Ascending aorta (tissue), 2 donors: ENCODE results near the gene EIF3A. TPM values are rescaled to one million over a fixed set of nuclear protein-coding genes. Genes with fewer than 3 reads are reported as not detected.
"Not testable (repeated sequence)": the region's sequence is repeated elsewhere in the genome, so short reads cannot be mapped to it uniquely, and the experiment has no call there.

Experiments
- DNase-seq, 2 donors: peaks; one replicate each; pipeline ENCODE4 v3.0.0-alpha.2; 2019; ENCODE audit warnings: low spot score in 2 of 2
- H3K27ac ChIP-seq, 2 donors: fragments of 200-600 bp; sonication (generic); one replicate each; pipeline ENCODE4 v1.5.1; 2016 to 2017; ENCODE audit warnings: mild to moderate bottlenecking in 1 of 2
- H3K27me3 ChIP-seq: fragments of 200-600 bp; sonication (generic); one replicate; pipeline ENCODE4 v1.5.1; 2017
- H3K36me3 ChIP-seq, 2 donors: fragments of 200-600 bp; sonication (generic); one replicate each; pipeline ENCODE4 v1.5.1; 2016
- H3K4me1 ChIP-seq, 2 donors: fragments of 200-600 bp; sonication (generic); one replicate each; pipeline ENCODE4 v1.5.1; 2016 to 2017; ENCODE audit warnings: mild to moderate bottlenecking in 1 of 2
- H3K4me3 ChIP-seq, 2 donors: fragments of 200-600 bp; sonication (generic); one replicate each; pipeline ENCODE4 v1.5.1; 2016 to 2017; ENCODE audit warnings: mild to moderate bottlenecking in 1 of 2
- H3K9me3 ChIP-seq, 2 donors: fragments of 200-600 bp; sonication (generic); one replicate each; pipeline ENCODE4 v1.5.1; 2016
- CTCF ChIP-seq, 3 experiments: fragments of 200-600 bp in 2 of 3; fragments of 450-650 bp in 1 of 3; sonication (generic) in 2 of 3; IDR thresholded peaks; one replicate each; pipeline ENCODE4 v1.5.1; 2016 to 2019; ENCODE audit warnings: antibody characterized with exemption in 3 of 3, mild to moderate bottlenecking in 1 of 3, moderate library complexity in 1 of 3
- intact Hi-C: fragments of 100-400 bp; cut with DNase I; formaldehyde crosslinking; loops from one replicate; pipeline ENCODE4 v1.15.1; 2023
- total RNA-seq: library from RNA; depleted of rRNA; stranded (reverse); fragments of >200 nt; gene quantifications from one replicate; pipeline ENCODE4 v1.1.0, GENCODE V29; 2016

Gene EIF3A
- total RNA-seq, 1 donor from 2014 or later = 59.4 TPM

- Histone ChIP-seq H3K4me1 (no peaks in the 10 kb centered on the region), H3K36me3 (peaks cover 8 to 12% of the 10 kb centered on the region in 2 donors), H3K27ac (peak within 1 kb of the TSS; percentile 43 to 76), H3K4me3 (peak within 1 kb of the TSS; percentile 98 to 100), H3K27me3 (no peaks in the 10 kb centered on the region), H3K9me3 (no peaks in the 10 kb centered on the region)
- TF ChIP-seq CTCF (IDR thresholded peaks at IDR 0.05) = no peak
- peak; percentile 13 to 87 for DNase-seq
- intact Hi-C loops = loop anchor here (1.0 to 5.0 kb wide), 4 partner anchors 24 to 493 kb away; partner anchors contain the start of genes CACUL1, EIF3A, SFXN4 and TIAL1
These were observed 23.5 kb upstream of the EIF3A start, which contains the start of gene DENND10 for GRCh38 chr10:119103903-119104653. Gene DENND10 (plus strand): TSS chr10:119104113. CDS start chr10:119104143, 30 bp downstream.

GRCh38 chr10:119103241-119103902, 22.8 kb upstream of the EIF3A start:
- H3K27me3 ChIP-seq = no peaks in the 10 kb centered on the region
- intact Hi-C loops = loop anchor here (2.0 to 5.0 kb wide), 2 partner anchors 61 to 494 kb away; partner anchors contain the start of genes SFXN4 and TIAL1
- peak overlapping the region; percentile 43 to 76 for H3K27ac ChIP-seq
- TF ChIP-seq CTCF (IDR thresholded peaks at IDR 0.05) = no peak
- peak overlapping the region; percentile 98 to 100 for H3K4me3 ChIP-seq
- DNase-seq = no peak
- peaks cover 3 to 7% of the 10 kb centered on the region in 2 donors for H3K36me3 ChIP-seq
- no peaks in the 10 kb centered on the region for H3K4me1 ChIP-seq
- H3K9me3 ChIP-seq = no peaks in the 10 kb centered on the region

- Histone ChIP-seq H3K27me3 (no peaks in the 10 kb centered on the region), H3K27ac (no peak overlapping the region), H3K4me1 (no peaks in the 10 kb centered on the region), H3K36me3 (no peaks in the 10 kb centered on the region), H3K4me3 (no peak overlapping the region), H3K9me3 (no peaks in the 10 kb centered on the region)
- no peak for TF ChIP-seq CTCF (IDR thresholded peaks at IDR 0.05)
- DNase-seq = no peak
- intact Hi-C loops = loop anchor here (2.0 to 5.0 kb wide), 2 partner anchors 63 to 496 kb away; partner anchors contain the start of genes SFXN4 and TIAL1
These were observed 20.9 kb upstream of the EIF3A start for GRCh38 chr10:119101366-119102098.

- intact Hi-C loops = loop anchor here (5.0 kb wide), 1 partner anchor 497 kb away; the partner anchor contains the start of gene TIAL1
- H3K36me3 ChIP-seq = no peaks in the 10 kb centered on the region
- no peak for DNase-seq
- H3K4me3 ChIP-seq = no peak overlapping the region
- H3K27ac ChIP-seq = no peak overlapping the region
- no peaks in the 10 kb centered on the region for H3K9me3 ChIP-seq
- TF ChIP-seq CTCF (IDR thresholded peaks at IDR 0.05) = no peak
- no peaks in the 10 kb centered on the region for H3K27me3 ChIP-seq
- H3K4me1 ChIP-seq = no peaks in the 10 kb centered on the region
These were observed 20.0 kb upstream of the EIF3A start for GRCh38 chr10:119100434-119101238.

- TF ChIP-seq CTCF (IDR thresholded peaks at IDR 0.05) = no peak
- no peak overlapping the region for H3K4me3 ChIP-seq
- H3K4me1 ChIP-seq = no peaks in the 10 kb centered on the region
- H3K27me3 ChIP-seq = no peaks in the 10 kb centered on the region
- H3K9me3 ChIP-seq = no peaks in the 10 kb centered on the region
- no peak overlapping the region for H3K27ac ChIP-seq
- intact Hi-C loops = no loop called here
- no peaks in the 10 kb centered on the region for H3K36me3 ChIP-seq
- DNase-seq = no peak
These were observed 18.0 kb upstream of the EIF3A start for GRCh38 chr10:119098576-119098975.

GRCh38 chr10:119096641-119097415, 16.2 kb upstream of the EIF3A start:
- DNase-seq, intact Hi-C loops: not testable (repeated sequence)

More at GRCh38 chr10:119096641-119097415, 16.2 kb upstream of the EIF3A start:
- H3K36me3 ChIP-seq, H3K4me3 ChIP-seq, H3K4me1 ChIP-seq, H3K9me3 ChIP-seq, H3K27me3 ChIP-seq, H3K27ac ChIP-seq: not testable (repeated sequence)
